Tibial nerve (tissue), 4 donors: Measurements from ENCODE around the gene MGAT1.

ENCODE experiments used
- CTCF ChIP-seq, 5 experiments: fragments of 200-600 bp in 3 of 5; fragments of 450-650 bp in 2 of 5; sonication (generic) in 3 of 5; IDR thresholded peaks; one replicate each; pipeline ENCODE4 v1.5.1; 2016 to 2019; ENCODE audit warnings: antibody characterized with exemption in 5 of 5, mild to moderate bottlenecking in 3 of 5, moderate library complexity in 2 of 5
- EP300 ChIP-seq, 2 donors: sonication (generic); formaldehyde crosslinking; IDR thresholded peaks; one replicate each; pipeline ENCODE4 v1.6.1; 2017; ENCODE audit warnings: antibody characterized with exemption in 2 of 2, mild to moderate bottlenecking in 1 of 2
- POLR2A ChIP-seq, 2 donors: fragments of 450-650 bp; IDR thresholded peaks; one replicate each; pipeline ENCODE4 v1.6.1; 2017; ENCODE audit warnings: antibody characterized with exemption in 2 of 2, mild to moderate bottlenecking in 2 of 2, moderate library complexity in 2 of 2

GRCh38 chr5:180786531-180787398, 15.8 kb downstream of the MGAT1 start:
- TF ChIP-seq POLR2A (IDR thresholded peaks at IDR 0.05) (no peak), CTCF (IDR thresholded peaks at IDR 0.05) (no peak), EP300 (IDR thresholded peaks at IDR 0.05) (no peak)
